Osteoblast (primary cell): Measurements from ENCODE around the gene WIPF2. TPM values are rescaled to one million over a fixed set of nuclear protein-coding genes. Genes with fewer than 3 reads are reported as not detected.

Experiments used
- DNase-seq: peaks from one replicate; pipeline ENCODE4 v3.0.0; 2011; ENCODE audit warnings: low spot score, mixed read lengths; ENCODE audit not compliant: insufficient read length; ENCODE audit errors: missing footprints
- H2AFZ ChIP-seq: 2 replicates; pipeline ENCODE4 v1.6.0; 2011; ENCODE audit warnings: mild to moderate bottlenecking, low read length
- H3K27ac ChIP-seq: 2 replicates; pipeline ENCODE4 v1.5.1; 2011; ENCODE audit warnings: mild to moderate bottlenecking, low read depth, low read length, moderate library complexity
- H3K27me3 ChIP-seq: 2 replicates; pipeline ENCODE4 v1.6.0; 2012; ENCODE audit warnings: mild to moderate bottlenecking, control low read depth, inconsistent platforms, low read length, moderate library complexity; ENCODE audit not compliant: insufficient read depth
- H3K36me3 ChIP-seq: 2 replicates; pipeline ENCODE4 v1.5.1; 2011; ENCODE audit warnings: mild to moderate bottlenecking, low read length, control low read depth, moderate library complexity; ENCODE audit not compliant: insufficient read depth
- H3K4me1 ChIP-seq: 2 replicates; pipeline ENCODE4 v1.5.1; 2011; ENCODE audit warnings: mild to moderate bottlenecking, low read length, control low read depth, moderate library complexity; ENCODE audit not compliant: insufficient read depth
- H3K4me2 ChIP-seq: 2 replicates; pipeline ENCODE4 v1.6.0; 2011; ENCODE audit warnings: mild to moderate bottlenecking, low read length; ENCODE audit not compliant: insufficient read depth
- H3K4me3 ChIP-seq: fragments of 200-600 bp; sonication (generic); 3 replicates; pipeline ENCODE4 v1.5.1; 2012; ENCODE audit warnings: mild to moderate bottlenecking, low read length, inconsistent platforms; ENCODE audit not compliant: insufficient read depth
- H3K79me2 ChIP-seq: 2 replicates; pipeline ENCODE4 v1.6.0; 2012; ENCODE audit warnings: mild to moderate bottlenecking, low read length, control low read depth, inconsistent platforms; ENCODE audit not compliant: insufficient read depth
- H3K9me3 ChIP-seq: 2 replicates; pipeline ENCODE4 v1.5.1; 2011; ENCODE audit warnings: low read depth, low read length, control low read depth
- H4K20me1 ChIP-seq: 2 replicates; pipeline ENCODE4 v1.6.0; 2012; ENCODE audit warnings: mild to moderate bottlenecking, low read length, control low read depth; ENCODE audit not compliant: insufficient read depth
- total RNA-seq: library from RNA; depleted of rRNA; stranded (reverse); fragments of >200 nt; gene quantifications from 2 replicates; pipeline ENCODE4 v1.2.3, GENCODE V29; 2012
- TF ChIP-seq, protein P1 (sequence below): IDR thresholded peaks from 2 replicates; pipeline ENCODE4 v1.5.1; 2011; ENCODE audit warnings: mild to moderate bottlenecking, low read depth, low read length, moderate library complexity; ENCODE audit errors: extremely low read depth

Gene WIPF2
- total RNA-seq, 1 donor, result 8.0 TPM

DNA sequence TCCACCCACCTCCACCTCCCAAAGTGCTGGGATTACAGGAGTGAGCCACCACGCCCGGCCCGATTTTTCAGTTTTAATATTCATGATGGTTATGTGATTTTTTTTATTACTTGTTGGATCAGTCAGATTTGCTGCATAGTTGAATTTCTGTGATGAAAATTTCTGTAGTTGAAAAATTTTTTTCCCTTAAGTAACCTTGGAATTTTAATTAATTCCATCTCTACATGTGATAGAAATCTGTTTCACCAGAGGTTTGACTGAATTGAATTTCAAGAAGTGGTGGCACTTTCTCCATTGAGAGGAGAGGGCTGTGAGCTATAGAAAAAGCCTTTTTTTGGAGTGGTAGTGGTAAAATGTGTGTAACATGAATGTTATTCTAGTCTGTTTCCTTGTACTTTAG, 24.7 kb downstream of the WIPF2 start:
- H3K36me3 ChIP-seq, result no peaks in the 10 kb centered on the region
- H3K4me1 ChIP-seq, result peaks cover 4% of the 10 kb centered on the region
- H3K27me3 ChIP-seq, result no peaks in the 10 kb centered on the region
- H2AFZ ChIP-seq, result no peak overlapping the region
- H3K79me2 ChIP-seq, result peaks cover 84% of the 10 kb centered on the region
- TF ChIP-seq, protein P1, sequence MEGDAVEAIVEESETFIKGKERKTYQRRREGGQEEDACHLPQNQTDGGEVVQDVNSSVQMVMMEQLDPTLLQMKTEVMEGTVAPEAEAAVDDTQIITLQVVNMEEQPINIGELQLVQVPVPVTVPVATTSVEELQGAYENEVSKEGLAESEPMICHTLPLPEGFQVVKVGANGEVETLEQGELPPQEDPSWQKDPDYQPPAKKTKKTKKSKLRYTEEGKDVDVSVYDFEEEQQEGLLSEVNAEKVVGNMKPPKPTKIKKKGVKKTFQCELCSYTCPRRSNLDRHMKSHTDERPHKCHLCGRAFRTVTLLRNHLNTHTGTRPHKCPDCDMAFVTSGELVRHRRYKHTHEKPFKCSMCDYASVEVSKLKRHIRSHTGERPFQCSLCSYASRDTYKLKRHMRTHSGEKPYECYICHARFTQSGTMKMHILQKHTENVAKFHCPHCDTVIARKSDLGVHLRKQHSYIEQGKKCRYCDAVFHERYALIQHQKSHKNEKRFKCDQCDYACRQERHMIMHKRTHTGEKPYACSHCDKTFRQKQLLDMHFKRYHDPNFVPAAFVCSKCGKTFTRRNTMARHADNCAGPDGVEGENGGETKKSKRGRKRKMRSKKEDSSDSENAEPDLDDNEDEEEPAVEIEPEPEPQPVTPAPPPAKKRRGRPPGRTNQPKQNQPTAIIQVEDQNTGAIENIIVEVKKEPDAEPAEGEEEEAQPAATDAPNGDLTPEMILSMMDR, result no peak
- H4K20me1 ChIP-seq, result peaks cover 28% of the 10 kb centered on the region
- no peak for DNase-seq
- H3K9me3 ChIP-seq, result no peaks in the 10 kb centered on the region
- H3K4me2 ChIP-seq, result no peak overlapping the region
- no peak overlapping the region for H3K4me3 ChIP-seq
- H3K27ac ChIP-seq, result no peak overlapping the region

DNA sequence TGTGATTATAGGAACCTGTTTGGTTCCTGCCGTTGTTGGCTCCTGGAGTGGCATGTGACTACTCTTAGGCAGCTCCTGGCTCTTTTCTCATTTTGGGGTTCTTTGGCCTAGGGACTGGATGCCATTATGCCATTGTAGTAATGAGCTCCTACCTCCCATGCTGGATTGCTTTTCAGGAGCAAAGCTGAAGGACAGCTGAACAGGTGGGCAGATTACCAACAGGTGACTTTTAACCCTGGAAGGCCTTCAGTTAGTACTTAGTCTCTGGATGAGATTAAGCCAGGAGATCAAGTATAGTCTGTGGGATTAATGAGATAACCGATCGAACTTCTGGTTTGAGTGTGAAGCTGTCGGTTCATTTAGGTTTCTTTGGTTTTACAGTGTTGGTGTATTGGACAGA, 25.2 kb downstream of the WIPF2 start:
- TF ChIP-seq, protein P1, result no peak
- Histone ChIP-seq H3K9me3 (no peaks in the 10 kb centered on the region), H3K4me3 (no peak overlapping the region), H3K27me3 (no peaks in the 10 kb centered on the region), H3K4me2 (no peak overlapping the region), H3K27ac (no peak overlapping the region), H3K4me1 (peaks cover 4% of the 10 kb centered on the region), H3K79me2 (peaks cover 88% of the 10 kb centered on the region), H2AFZ (no peak overlapping the region), H3K36me3 (no peaks in the 10 kb centered on the region), H4K20me1 (peaks cover 32% of the 10 kb centered on the region)
- no peak for DNase-seq

DNA sequence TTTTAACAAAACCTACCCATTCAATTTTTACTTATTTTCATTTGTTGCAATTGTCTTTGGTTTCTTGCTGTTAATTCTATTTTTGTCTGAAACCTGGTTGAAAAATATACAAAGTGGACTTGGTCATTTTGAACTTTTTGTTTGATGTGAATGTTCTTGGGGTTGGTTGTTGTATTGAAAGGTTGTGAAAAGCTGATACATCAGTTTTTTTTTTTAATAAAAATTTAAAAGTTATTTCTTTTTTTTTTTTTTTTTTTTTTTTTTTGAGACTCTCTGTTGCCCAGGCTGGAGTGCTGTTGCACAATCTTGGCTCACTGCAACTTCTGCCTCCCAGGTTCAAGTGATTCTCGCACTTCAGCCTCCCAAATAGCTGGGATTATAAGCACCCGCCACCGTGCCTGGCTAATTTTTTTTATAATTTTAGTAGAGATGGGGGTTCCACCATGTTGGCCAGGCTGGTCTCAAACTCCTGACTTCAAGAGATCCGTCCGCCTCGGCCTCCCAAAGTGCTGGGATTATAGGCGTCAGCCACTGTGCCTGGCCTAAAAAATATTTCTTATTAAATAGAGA, 28.9 kb downstream of the WIPF2 start:
- Histone ChIP-seq H3K4me3 (no peak overlapping the region), H3K27ac (no peak overlapping the region), H3K9me3 (no peaks in the 10 kb centered on the region), H3K4me1 (peaks cover 12% of the 10 kb centered on the region), H3K27me3 (no peaks in the 10 kb centered on the region), H3K79me2 (peaks cover 81% of the 10 kb centered on the region), H3K4me2 (no peak overlapping the region), H2AFZ (no peak overlapping the region), H3K36me3 (no peaks in the 10 kb centered on the region), H4K20me1 (peaks cover 28% of the 10 kb centered on the region)
- no peak for DNase-seq
- TF ChIP-seq, protein P1, result no peak

DNA sequence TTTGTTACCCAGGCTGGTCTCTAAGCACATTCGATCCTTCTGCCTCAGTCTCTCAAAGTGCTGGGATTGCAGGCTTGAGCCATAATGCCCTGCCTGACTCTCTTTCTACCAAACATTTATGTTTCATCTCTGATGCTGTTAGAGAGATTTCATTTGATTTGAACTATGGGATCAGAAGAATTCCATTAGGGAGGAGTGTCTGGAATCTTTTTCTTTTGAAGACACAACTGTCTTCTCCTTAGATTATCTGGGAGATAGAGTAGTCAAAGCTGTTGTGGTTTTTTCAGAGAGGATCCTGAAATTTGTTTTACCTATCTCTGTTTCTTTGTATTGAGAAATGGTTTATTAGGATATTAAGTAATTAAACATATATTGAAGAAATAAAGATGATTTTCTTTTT, 29.4 kb downstream of the WIPF2 start:
- peaks cover 81% of the 10 kb centered on the region for H3K79me2 ChIP-seq
- H3K4me3 ChIP-seq, result no peak overlapping the region
- H3K27me3 ChIP-seq, result no peaks in the 10 kb centered on the region
- H2AFZ ChIP-seq, result no peak overlapping the region
- TF ChIP-seq, protein P1, result no peak
- H4K20me1 ChIP-seq, result peaks cover 29% of the 10 kb centered on the region
- no peaks in the 10 kb centered on the region for H3K36me3 ChIP-seq
- H3K4me1 ChIP-seq, result peaks cover 14% of the 10 kb centered on the region
- no peaks in the 10 kb centered on the region for H3K9me3 ChIP-seq
- no peak overlapping the region for H3K27ac ChIP-seq
- no peak overlapping the region for H3K4me2 ChIP-seq
- DNase-seq, result no peak
